ENCODE results near the gene ZC3H12D. TPM values are rescaled to one million over a fixed set of nuclear protein-coding genes. Genes with fewer than 3 reads are reported as not detected.
A peak's percentile ranks its signal among the peaks of the same experiment; 100 is the strongest.

ZC3H12D gene
- total and polyA plus RNA-seq, 9 of the 15 experiments (the other 6 are each of a cell fraction or from before 2014, with no cell fraction given), result 0.04 to 0.27 (median 0.05) TPM; not detected in 3

GRCh38 chr6:149454346-149454848 lies 30.4 kb downstream of the ZC3H12D start:
- Histone ChIP-seq H4K20me1 (replicated peaks; ENCODE audit: control insufficient read depth, insufficient read depth, low read length) (peaks cover 22% of the 10 kb centered on the region), H3K9me1 (ENCODE audit: control insufficient read depth, insufficient read depth, low read length) (no peaks in the 10 kb centered on the region), H3K4me3 (no peak overlapping the region), H3K27me3 (ENCODE audit: control insufficient read depth in 2 of 2, insufficient read depth in 2 of 2, low read length in 2 of 2) (peaks cover 68 to 85% of the 10 kb centered on the region in 2 experiments), H3K9me3 (replicated peaks; ENCODE audit: control insufficient read depth, insufficient read depth, low read depth, low read length) (no peaks in the 10 kb centered on the region), H3K27ac (ENCODE audit: extremely low read depth, low read depth, low read length) (no peak overlapping the region), H3K36me3 (ENCODE audit: control insufficient read depth, insufficient read depth, low read length) (no peaks in the 10 kb centered on the region), H2AFZ (ENCODE audit: low read depth, low read length) (no peak overlapping the region), H3K4me1 (replicated peaks in 1 of 2; ENCODE audit: control insufficient read depth in 2 of 2, insufficient read depth in 2 of 2, low read length in 2 of 2) (peaks cover 0 to 28% of the 10 kb centered on the region in 2 experiments; a peak in 4 of 5 replicates), H3K79me2 (ENCODE audit: control insufficient read depth, insufficient read depth, low read length) (no peaks in the 10 kb centered on the region), H3K4me2 (ENCODE audit: insufficient read depth, low read length) (no peak overlapping the region), H3K9ac (ENCODE audit: insufficient read depth in 1 of 2, low read depth in 2 of 2, low read length in 2 of 2) (no peak overlapping the region; a peak in 1 of 4 replicates)
- intact Hi-C loops (cut with micrococcal nuclease), result no loop called here
- no TSS peak for BruUV-seq (replicated peaks)
- in situ Hi-C loops (cut with MboI), result no loop called here
- DNase-seq (ENCODE audit: extremely low read depth in 1 of 4, low spot score in 3 of 4) (no peak), FAIRE-seq (no peak), ATAC-seq (peak; percentile 23; the same call in 1 of the 3 replicates)
- ChIA-PET CTCF (ENCODE audit: low intra/inter-chr PET ratio) (no interaction called here), POLR2A (interaction anchor here (1.3 kb wide), 1 partner anchor 9 kb away, joined by 6 read pairs; no protein-coding TSS in a partner anchor)
- WGBS (ENCODE audit: insufficient coverage, low coverage, missing lambda C conversion rate), result 3% methylated on average over 15 of the region's 15 CpGs
- TF ChIP-seq FOXP4 (CRISPR knock-in tag; IDR thresholded peaks at IDR 0.05; ENCODE audit: borderline replicate concordance) (no peak), MECOM (CRISPR knock-in tag; IDR thresholded peaks at IDR 0.05) (no peak), NUFIP1 (IDR thresholded peaks at IDR 0.05; ENCODE audit: partially characterized antibody) (no peak), MTF1 (CRISPR knock-in tag; IDR thresholded peaks at IDR 0.05; ENCODE audit: borderline replicate concordance) (no peak), U2AF2 (optimal IDR thresholded peaks at IDR 0.05; ENCODE audit: low read depth, low read length) (no peak), E2F8 (IDR thresholded peaks at IDR 0.05; ENCODE audit: low read depth, partially characterized antibody) (no peak), PYGO2 (tag; IDR thresholded peaks at IDR 0.05) (no peak), ZNF280B (CRISPR knock-in tag; IDR thresholded peaks at IDR 0.05) (no peak), TAF7 (tag; IDR thresholded peaks at IDR 0.05) (no peak), ZNF232 (CRISPR knock-in tag; IDR thresholded peaks at IDR 0.05) (no peak), ZKSCAN1 (IDR thresholded peaks at IDR 0.05; ENCODE audit: low read depth, low read length) (no peak), MTA3 (IDR thresholded peaks at IDR 0.05; ENCODE audit: borderline replicate concordance) (no peak), VEZF1 (CRISPR knock-in tag; IDR thresholded peaks at IDR 0.05) (no peak), ZZZ3 (IDR thresholded peaks at IDR 0.05) (no peak), RBM34 (IDR thresholded peaks at IDR 0.05; ENCODE audit: borderline replicate concordance, insufficient read depth, low read length) (no peak)

All from K562 (cell line).